NCI-H1930 (cell line): ENCODE measurements around the gene SPAG8.
A peak's percentile ranks its signal among the peaks of the same experiment; 100 is the strongest.

ENCODE experiments used
- DNase-seq, 2 experiments: peaks; one replicate each; lab custom pipeline; 2025; lab: John Stamatoyannopoulos, UW

SPAG8 gene, protein sequence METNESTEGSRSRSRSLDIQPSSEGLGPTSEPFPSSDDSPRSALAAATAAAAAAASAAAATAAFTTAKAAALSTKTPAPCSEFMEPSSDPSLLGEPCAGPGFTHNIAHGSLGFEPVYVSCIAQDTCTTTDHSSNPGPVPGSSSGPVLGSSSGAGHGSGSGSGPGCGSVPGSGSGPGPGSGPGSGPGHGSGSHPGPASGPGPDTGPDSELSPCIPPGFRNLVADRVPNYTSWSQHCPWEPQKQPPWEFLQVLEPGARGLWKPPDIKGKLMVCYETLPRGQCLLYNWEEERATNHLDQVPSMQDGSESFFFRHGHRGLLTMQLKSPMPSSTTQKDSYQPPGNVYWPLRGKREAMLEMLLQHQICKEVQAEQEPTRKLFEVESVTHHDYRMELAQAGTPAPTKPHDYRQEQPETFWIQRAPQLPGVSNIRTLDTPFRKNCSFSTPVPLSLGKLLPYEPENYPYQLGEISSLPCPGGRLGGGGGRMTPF

DNA sequence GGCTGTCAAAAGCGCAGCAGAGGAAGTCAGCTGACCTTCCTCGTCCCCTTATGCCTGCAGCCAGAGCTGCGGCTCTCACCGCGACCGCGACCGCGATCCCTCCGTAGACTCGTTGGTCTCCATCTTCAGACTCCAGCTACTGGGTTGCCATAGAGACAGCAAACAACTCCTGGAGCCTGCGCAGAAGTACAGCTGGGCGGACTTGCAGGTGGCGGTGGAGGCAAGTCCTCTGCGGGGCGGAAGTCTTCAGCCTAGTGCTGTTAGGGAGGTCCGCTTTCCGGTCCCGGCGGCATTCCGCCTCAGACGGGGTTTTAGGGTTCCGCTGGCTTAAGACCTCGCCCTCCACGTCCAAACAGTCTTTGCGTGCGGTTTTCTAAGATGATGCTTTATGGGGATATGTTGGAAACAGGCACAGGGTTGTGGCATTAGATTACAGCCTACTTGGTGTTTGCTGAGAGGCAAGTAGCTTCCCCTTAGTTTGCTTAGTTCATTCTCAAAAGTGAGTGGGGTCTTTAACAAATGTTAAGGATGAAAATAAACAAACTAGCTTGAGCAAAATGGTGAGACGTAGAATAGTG lies at the start of gene SPAG8:
Gene SPAG8, minus strand, starts transcription at position 238 of the 578 bp plus-strand sequence. Its CDS starts 115 bp downstream, at position 123.
- DNase-seq: peak; percentile 94 to 98

DNA sequence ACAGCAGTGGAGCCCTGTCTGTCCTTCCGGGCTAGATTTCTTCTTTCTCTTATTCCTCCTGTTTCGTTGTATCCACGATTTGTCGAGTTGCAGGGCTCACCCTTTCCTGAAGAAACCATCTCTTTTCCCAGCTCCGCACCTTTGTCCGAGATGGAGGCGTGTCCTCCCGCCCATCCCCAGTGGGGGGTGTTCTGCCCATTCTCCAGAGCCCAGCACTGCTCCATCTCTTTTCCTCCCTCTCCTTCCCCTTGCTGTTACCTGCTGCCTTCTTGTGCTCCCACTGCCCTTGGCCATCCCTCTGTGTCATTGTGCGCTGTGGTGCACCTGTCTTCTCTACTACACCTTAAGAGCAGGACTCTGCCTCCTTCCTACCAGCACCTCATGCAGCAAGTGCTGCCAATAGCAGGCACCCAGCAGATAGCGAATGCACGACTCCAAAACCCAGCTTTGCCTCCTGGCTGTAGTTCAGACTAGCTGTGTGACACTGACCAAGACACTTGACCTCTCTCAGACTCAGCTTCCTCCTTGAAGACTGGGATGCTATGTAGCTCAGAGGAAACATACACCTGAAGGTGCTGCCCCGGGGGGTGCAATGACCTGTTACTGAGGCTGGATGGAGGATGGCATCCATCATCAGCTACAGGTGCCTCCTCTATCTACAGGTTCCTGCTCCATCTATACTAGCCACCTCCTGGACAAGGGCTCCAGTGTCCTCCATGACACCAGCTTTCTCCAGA lies 49.3 kb upstream of the SPAG8 start:
- DNase-seq: no peak

DNA sequence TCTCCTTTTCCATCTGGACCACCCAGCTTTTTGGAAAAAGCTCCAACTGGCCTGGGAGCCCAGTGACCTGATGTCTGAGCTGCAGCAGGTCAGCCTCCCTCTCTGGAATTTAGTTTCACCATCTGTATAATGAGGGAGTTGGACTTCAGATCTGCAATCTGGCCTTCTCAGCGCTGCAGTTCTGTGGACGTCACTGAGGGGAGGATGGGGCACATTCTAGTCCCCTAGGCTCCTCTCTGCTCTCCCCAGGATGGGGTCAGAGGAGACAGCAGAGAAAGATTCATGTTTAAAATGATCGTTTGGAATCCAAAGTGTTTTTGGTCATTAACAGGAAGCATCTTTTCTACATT lies 47.9 kb upstream of the SPAG8 start:
- DNase-seq: no peak

DNA sequence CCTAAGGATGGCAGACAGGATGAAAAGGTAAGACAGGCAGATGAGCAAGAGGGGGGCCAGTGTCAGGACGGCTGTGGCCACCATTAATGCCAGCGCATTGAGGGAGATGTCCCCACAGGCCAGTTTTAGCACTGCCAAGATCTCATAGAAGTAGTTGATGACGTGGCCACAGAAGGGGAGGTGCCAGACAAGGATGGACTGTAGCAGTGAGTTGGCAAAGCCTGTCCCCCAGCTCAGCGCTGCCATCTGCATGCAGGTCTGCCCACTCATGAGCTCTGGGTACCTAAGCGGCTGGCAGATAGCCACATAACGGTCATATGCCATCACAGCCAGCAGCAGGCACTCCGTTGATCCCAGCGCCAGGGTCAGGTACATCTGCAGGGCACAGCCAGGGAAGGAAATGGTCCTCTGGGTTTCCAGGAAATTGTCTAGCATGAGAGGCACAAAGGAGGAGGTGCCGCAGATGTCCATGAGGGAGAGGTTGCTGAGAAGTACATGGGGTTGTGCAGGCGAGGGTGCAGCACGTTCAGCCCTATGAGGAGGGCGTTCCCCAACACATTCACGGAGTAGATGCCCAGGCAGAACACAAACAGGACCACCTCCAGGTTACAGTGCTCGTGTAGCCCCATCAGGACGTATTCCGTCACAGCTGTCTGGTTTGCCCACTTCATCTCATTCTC lies 47.4 kb upstream of the SPAG8 start:
- no peak for DNase-seq

DNA sequence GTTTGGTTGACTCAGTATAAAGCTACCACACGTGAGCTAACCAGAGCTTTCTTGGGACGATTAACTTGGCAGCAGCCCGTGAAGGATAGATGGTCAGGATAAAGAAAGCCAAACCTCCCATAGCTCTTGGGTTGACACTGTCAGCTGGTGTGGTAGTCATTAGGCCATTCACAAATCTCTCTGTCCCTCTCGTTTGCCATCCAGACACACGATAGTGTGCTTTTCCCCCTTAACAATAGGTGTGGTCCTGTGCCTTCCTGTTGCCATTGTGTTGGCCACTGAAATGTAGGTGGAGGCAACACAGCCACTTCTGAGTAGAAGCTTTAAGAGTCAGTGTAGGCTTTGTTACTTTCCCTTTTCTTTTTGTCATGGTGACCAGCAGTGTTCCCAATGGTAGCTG lies 46.4 kb upstream of the SPAG8 start:
- no peak for DNase-seq

DNA sequence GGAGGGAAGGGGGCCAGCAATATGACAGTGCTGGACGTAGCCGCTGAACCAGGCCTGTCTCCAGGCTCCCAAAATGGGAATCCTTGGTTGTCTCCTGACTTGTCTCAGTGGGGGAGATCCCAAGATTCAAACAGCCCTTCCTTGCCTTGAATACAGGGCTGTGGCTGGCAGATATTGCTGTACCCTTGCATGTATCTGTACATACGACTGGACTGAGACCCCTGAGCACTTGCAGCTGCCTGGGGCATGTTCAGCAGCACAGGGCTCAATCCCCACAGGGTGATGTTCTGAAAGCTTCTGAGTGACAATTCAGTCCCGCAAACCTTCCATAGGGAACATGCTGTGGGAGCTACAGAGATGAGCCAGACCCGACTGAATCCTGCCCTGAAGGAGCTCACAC lies 44.8 kb upstream of the SPAG8 start:
- no peak for DNase-seq

DNA sequence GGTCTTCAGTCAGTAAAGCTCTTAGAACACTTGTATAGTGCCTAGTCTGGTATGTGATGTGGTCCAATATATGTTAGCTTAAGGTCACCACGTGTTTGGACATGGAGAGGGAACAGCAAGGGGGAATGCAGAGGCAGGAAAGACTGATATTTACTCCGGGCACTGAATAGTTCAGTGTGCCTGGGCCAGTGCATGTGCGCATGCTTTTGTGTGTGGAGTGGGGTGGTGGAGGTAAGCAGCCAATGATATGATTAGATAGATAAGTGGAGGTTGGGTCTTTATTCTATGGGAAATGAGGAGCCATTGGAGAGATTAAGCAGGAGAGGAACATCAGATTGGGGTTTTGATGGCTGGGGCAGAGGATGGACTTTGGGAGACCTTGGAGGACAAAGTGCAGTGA lies 44.1 kb upstream of the SPAG8 start:
- DNase-seq: no peak

DNA sequence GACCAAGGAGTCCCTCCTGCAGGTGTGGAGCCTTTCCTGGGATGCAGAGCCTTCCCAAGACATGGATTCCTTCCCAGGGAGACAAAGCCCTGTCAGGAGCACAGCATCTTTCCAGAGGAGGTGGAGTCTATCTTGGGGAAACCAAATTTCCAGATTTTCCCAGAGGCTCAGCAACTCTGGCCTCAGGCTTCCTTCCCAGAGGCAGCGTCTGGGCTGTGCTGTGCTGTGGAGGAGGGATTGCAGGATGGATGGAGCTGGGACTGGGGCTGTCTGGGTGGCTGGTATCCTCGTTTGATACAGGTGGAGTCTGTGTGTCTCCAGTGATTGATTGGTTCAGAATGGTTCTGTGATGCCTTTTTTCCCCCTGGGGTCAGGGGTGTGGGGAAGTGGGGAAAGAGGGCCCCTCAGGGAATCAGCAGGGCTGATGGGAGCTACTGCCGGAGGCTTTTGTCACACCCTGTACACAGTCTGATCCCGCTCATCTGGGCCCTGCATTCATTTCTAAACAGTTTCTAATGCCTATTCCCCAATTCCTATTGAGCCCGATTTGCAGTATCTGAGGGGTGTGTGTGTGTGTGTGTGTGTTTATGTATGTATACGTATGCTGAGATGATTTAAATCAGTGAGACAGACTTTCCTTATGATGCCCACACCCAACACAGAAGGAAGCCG lies 42.2 kb upstream of the SPAG8 start:
- no peak for DNase-seq

DNA sequence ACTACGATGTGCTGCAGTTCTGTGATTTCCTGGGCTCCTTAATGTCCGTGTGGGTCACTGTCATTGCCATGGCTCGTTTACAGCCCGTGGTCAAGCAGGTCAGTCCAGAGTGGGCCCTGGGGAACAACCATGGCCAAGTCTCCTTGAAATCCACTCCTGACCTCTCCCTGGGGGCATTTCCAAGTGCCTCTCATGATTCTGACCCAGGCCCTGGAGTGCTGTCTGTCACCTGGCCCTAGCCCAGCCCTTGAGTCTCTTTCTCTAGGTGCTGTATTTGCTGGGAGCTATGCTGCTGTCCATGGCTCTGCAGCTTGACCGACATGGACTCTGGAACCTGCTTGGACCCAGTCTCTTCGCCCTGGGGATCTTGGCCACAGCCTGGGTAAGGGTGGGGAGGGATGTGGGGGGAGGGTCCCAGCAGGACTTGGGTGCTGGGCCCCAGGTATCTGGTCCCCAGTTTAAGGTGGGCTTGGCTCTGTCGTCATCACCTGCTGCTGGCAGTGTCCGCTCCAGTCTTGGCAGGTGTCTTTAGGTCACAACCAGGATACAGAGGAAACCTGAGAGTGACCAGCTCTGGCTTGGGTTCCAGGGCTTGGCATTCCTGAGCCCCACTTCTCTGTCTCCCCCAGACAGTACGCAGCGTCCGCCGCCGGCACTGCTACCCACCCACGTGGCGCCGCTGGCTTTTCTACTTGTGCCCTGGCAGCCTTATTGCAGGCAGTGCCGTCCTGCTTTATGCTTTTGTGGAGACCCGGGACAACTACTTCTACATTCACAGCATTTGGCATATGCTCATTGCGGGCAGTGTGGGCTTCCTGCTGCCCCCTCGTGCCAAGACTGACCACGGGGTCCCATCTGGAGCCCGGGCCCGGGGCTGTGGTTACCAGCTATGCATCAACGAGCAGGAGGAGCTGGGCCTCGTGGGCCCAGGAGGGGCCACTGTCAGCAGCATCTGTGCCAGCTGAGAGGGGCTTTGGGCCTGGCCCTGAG lies 41.1 kb upstream of the SPAG8 start:
- no peak for DNase-seq

DNA sequence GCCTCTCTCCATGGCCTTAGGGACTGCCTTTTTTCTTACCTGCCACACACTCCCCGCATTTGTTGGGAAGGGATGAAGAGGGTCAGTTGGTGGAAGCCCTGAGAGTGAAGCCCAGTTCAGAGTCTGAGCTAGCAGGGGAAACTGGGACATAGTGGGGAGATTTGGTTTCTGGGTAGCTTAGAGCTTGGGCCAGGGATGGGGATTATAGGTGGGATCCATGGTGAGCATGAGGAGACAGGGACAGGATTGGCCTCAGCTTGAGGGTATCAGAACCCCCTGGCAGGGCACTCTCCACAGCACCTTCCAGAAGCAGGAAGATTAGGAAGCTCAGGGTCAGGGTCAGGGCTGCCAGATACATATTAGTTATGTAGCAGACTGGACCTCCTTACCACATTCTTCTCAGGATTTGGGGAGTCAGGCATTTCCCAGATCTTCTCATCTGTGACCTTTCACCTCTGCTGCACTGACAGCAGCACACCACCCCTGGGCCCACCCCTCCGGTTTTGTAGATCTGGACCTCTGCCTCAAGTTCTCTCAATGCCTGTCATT lies 40.3 kb upstream of the SPAG8 start:
- DNase-seq: no peak

DNA sequence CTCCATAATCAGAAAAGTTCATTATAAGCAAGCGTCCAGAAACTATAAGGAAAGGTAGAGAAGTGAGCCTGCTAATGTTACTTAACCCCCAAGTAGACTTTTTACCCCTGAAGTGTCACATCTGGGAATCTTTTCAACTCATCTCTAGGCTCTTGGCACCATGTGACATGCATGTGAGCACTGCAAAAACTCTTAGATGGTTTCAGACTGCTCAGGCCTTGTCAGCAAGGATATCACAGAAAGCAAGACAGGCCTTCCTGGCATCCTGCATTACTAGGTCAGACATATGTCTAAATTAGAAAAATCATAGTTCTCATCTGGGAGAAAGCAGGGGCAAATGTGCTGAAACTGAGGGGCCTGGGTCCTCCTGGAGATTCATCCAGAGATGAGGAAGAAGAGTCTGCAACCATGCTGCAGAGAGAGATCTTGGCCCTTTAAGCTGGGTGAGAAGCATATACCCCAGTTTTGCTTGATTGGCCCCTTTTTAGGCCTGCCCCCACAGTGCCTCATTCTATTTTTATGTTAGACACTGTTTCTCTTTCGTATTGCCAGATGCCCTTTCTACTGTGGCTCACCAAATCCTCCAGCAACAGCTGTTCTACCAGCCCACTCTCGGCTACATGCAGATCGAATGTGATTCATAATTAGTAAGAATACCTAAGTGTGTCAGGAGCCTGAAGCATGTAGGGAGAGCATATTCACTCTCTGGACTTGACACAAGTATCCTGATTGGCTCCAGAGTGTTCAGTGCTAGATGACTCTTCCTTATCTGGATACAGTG lies 35.9 kb upstream of the SPAG8 start:
- DNase-seq: no peak

DNA sequence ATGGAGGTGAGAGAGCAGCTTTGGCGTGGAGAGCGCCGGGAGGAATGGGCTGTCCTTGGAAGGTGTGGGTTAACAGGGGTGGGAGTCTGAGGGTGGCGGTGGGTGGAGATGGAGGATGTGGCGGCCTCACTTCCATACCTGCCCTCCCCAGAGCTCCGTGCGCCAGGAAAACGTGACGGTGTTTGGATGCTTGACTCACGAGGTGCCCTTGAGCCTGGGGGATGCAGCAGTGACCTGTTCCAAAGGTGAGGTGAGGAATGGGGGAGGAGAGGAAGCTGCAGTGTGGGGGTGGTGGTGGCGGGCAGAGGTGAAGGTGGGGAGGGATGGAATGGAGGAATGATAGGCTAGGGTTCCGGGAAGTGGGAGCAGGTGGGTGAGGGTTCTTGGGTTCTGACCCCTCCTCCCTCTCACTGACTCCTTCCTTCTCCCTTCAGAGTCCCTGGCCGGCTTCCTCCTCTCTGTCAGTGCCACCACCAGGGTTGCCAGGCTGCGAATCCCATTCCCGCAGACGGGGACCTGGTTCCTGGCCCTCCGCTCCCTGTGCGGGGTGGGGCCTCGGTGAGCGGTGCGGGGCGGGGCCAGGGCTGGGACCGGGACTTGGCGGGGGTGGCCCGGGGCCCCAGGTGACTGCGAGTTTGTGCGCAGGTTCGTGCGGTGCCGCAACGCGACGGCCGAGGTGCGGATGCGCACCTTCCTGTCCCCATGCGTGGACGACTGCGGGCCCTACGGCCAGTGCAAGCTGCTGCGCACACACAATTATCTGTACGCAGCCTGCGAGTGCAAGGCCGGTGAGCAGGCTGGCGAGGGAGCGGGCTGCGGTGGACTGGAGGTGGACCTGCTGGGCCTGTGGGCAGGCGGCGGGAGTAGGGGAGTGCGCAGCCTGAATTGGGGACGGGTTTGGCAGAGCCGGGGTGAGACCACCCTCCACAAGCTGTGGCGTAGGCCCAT lies 34.0 kb upstream of the SPAG8 start:
- no peak for DNase-seq

DNA sequence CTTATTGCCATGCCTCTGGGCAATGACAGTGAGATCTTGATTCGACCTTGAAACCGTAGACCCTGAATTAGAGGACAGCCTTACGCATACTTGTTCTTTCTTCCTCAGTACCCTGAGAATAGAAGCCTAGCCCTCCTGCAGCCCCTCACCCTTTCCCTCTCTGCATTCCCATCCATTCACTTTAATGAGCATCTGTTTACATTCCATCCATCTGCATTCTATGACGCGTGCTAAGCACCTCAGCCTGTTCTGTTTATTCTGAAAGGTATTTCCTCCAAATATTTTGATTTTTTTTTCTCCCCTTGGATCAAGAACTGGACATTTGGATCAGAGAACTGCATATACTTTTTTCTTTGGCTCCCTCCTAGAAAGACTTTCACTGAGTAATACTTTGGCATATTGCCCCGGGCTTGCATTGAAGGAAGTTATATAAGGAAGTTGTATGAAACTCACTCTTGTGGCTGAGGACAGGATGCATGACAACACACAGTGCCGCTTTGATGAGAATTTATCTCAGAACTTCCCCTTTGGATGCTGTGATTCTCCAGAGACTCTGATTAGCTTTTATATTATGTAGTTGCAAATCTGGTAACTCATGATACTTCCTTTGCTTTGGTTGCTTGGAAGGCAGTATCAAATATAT lies 32.7 kb upstream of the SPAG8 start:
- no peak for DNase-seq

DNA sequence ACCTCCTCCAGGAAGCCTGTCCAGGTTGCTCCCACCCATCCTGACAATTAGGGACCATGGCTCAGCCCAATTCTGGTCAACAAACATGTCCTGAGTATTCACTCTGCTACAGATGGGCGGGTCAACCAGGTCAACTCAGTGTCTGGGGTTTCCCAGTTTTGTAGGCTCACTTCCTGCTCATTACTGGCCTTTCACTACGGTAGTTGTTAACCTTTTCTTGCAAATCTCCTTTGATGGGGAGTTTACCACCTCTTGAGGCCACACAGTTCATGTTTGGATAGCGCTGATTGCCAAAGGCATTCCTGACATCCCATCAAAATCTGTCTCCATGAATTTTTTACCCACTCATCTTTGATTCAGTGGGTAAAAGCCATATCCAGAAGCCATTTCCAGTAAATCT lies 30.7 kb upstream of the SPAG8 start:
- DNase-seq: no peak

DNA sequence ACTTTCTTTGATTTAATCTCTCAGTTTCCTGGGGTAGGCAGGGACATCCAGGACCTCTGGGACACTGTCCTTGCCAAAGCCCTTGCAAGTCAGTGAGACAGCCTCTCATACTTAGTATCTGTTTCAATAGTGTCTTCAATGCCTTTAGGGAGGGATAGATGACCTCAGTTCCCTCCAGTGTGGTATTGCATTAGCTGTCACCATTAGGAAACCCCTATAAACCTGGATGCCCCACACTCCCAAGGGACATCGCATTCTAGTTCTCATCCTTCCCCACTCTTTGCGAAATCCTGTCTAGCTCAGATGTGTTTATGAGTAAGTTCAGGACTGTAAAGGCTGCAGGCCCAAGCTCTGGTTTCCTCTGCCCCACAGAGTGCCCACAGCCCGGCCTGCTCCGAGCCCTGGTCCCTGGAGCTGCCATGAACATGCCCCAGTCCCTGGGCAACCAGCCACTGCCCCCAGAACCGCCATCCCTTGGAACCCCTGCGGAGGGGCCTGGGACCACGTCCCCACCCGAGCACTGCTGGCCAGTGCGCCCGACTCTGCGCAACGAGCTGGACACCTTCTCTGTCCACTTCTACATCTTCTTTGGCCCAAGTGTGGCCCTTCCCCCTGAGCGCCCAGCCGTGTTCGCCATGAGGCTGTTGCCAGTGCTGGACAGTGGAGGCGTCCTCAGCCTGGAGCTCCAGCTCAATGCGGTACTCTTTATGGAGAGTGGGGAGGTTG lies 30.1 kb upstream of the SPAG8 start:
- no peak for DNase-seq

DNA sequence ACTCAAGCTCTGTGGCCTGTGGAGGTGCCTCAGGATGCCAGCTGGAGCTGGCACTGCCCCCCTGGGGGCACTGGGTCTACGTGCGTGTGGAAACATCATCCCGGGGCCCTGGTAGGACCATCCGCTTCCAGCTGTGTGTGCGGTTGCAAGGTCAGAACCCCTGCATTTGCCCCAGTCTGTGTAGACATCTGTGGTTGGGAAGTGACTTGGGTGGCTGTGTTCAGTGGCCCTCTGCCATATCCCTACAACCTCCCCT lies 29.5 kb upstream of the SPAG8 start:
- DNase-seq: no peak

DNA sequence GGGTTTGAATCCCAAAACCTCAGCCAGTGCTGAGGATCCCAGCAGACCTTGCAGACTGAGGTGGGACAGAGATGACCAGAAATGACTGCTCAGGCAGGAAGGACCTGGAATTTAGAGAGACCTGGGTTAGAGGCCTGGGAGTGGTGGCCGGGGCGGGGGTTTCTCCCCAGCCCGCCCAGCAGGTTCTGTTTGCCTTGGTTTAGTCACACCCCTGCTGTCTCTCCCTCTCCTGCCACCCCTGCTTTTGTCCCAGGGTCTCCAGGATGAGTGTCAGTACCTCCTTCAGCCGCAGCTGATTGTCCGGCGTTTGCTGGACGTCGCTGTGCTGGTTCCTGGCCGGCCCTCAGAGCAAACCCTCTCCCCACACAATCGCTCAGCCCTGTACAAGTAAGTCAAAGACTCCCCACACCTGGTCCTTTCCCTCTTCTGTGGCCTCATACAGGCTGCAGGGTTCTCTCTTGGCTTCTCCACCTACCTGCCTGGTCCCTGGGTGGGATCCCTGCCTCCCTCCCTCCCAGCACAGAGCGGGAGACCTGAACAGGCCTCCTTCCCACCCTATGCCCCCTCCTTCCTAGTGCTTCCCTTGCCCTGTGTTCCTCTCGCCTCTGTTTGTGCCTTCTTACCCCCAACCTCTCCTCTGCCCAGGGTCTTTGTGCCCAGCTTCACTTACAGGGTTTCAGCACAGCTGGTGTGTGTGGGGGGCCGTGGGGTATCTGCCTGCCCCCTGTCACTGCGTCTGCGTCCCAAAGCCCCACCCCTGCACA lies 29.0 kb upstream of the SPAG8 start:
- no peak for DNase-seq
